CD14-positive monocyte (primary cell): ENCODE results near the gene ZDHHC11B. TPM values are rescaled to one million over a fixed set of nuclear protein-coding genes. Genes with fewer than 3 reads are reported as not detected.
"Not testable (repeated sequence)": the region's sequence is repeated elsewhere in the genome, so short reads cannot be mapped to it uniquely, and the experiment has no call there.

Experiments used
- DNase-seq, 3 donors: peaks; one replicate each; pipeline ENCODE4 v3.0.0-alpha.2; 2011 to 2022
- H2AFZ ChIP-seq: 2 replicates; pipeline ENCODE4 v1.6.0; 2012; ENCODE audit warnings: mild to moderate bottlenecking, low read depth, low read length, inconsistent platforms; ENCODE audit not compliant: insufficient read depth, poor library complexity, severe bottlenecking
- H3K27ac ChIP-seq, 2 donors: 1 replicate in 1 of 2; 2 replicates in 1 of 2; pipeline ENCODE4 v1.5.1; 2012 to 2013; ENCODE audit warnings: low read length in 2 of 2, control low read depth in 1 of 2, inconsistent platforms in 1 of 2, low read depth in 1 of 2, mild to moderate bottlenecking in 1 of 2
- H3K27me3 ChIP-seq, 2 donors: one replicate each; pipeline versions ENCODE4 v1.6.0 to v1.6.1; 2011 to 2013; ENCODE audit warnings: low read length in 2 of 2; ENCODE audit not compliant: control insufficient read depth in 2 of 2, insufficient read depth in 2 of 2
- H3K36me3 ChIP-seq, 2 donors: replicated peaks in 1 of 2; 1 replicate in 1 of 2; 2 replicates in 1 of 2; pipeline versions ENCODE4 v1.5.1 to v1.6.1; 2012 to 2013; ENCODE audit warnings: low read length in 2 of 2, control low read depth in 1 of 2, inconsistent platforms in 1 of 2, mild to moderate bottlenecking in 1 of 2; ENCODE audit not compliant: insufficient read depth in 2 of 2, control insufficient read depth in 1 of 2
- H3K4me1 ChIP-seq, 2 donors: 1 replicate in 1 of 2; 2 replicates in 1 of 2; pipeline versions ENCODE4 v1.5.1 to v1.6.1; 2012 to 2013; ENCODE audit warnings: low read length in 2 of 2, control low read depth in 1 of 2, inconsistent platforms in 1 of 2, mild to moderate bottlenecking in 1 of 2, moderate library complexity in 1 of 2; ENCODE audit not compliant: insufficient read depth in 2 of 2, control insufficient read depth in 1 of 2
- H3K4me2 ChIP-seq: replicated peaks from 2 replicates; pipeline ENCODE3; 2012; ENCODE audit warnings: low read length, moderate library complexity, mild to moderate bottlenecking; ENCODE audit not compliant: poor library complexity, severe bottlenecking; ENCODE audit errors: extremely low read depth
- H3K4me3 ChIP-seq, 3 experiments: fragments of 200-600 bp in 1 of 3; sonication (generic) in 1 of 3; replicated peaks in 1 of 3; 1 replicate in 2 of 3; 2 replicates in 1 of 3; pipeline ENCODE4 v1.5.1; 2011 to 2013; ENCODE audit warnings: low read length in 3 of 3, mild to moderate bottlenecking in 3 of 3, control low read depth in 2 of 3, low read depth in 2 of 3, inconsistent platforms in 1 of 3, moderate library complexity in 1 of 3
- H3K79me2 ChIP-seq: 2 replicates; pipeline ENCODE4 v1.6.0; 2012; ENCODE audit warnings: mild to moderate bottlenecking, control low read depth, inconsistent platforms, low read length, moderate library complexity; ENCODE audit not compliant: insufficient read depth
- H3K9ac ChIP-seq: 2 replicates; pipeline ENCODE4 v1.6.0; 2017; ENCODE audit warnings: low read length, mild to moderate bottlenecking; ENCODE audit not compliant: insufficient read depth, poor library complexity, severe bottlenecking
- H3K9me3 ChIP-seq, 2 donors: replicated peaks in 1 of 2; 1 replicate in 1 of 2; 2 replicates in 1 of 2; pipeline versions ENCODE4 v1.5.1 to v1.6.1; 2012 to 2013; ENCODE audit warnings: low read length in 2 of 2, control low read depth in 1 of 2; ENCODE audit not compliant: control insufficient read depth in 1 of 2, insufficient read depth in 1 of 2
- H4K20me1 ChIP-seq: 2 replicates; pipeline ENCODE4 v1.6.0; 2012; ENCODE audit warnings: mild to moderate bottlenecking, low read length, control low read depth, moderate library complexity; ENCODE audit not compliant: insufficient read depth
- H3K27ac Mint-ChIP-seq, 7 donors: one replicate each; pipeline ENCODE4 v1.8.0; 2020; ENCODE audit warnings: mild to moderate bottlenecking in 7 of 7, mixed read lengths in 7 of 7, moderate library complexity in 6 of 7, inconsistent platforms in 2 of 7
- H3K27me3 Mint-ChIP-seq, 3 donors: one replicate each; pipeline ENCODE4 v1.8.0; 2021 to 2022; ENCODE audit warnings: low read depth in 3 of 3, mild to moderate bottlenecking in 3 of 3, mixed read lengths in 3 of 3, moderate library complexity in 3 of 3, inconsistent platforms in 1 of 3
- H3K36me3 Mint-ChIP-seq, 2 donors: one replicate each; pipeline ENCODE4 v1.8.0; 2020; ENCODE audit warnings: mixed read lengths in 2 of 2, inconsistent platforms in 1 of 2, mild to moderate bottlenecking in 1 of 2
- H3K4me1 Mint-ChIP-seq: one replicate; pipeline ENCODE4 v1.8.0; 2020; ENCODE audit warnings: mild to moderate bottlenecking, mixed read lengths
- H3K4me3 Mint-ChIP-seq, 2 donors: one replicate each; pipeline ENCODE4 v1.8.0; 2020; ENCODE audit warnings: mild to moderate bottlenecking in 2 of 2, mixed read lengths in 2 of 2, moderate library complexity in 1 of 2
- H3K9me3 Mint-ChIP-seq, 7 donors: one replicate each; pipeline ENCODE4 v1.8.0; 2020 to 2022; ENCODE audit warnings: mixed read lengths in 7 of 7, mild to moderate bottlenecking in 6 of 7, moderate library complexity in 6 of 7, inconsistent platforms in 2 of 7
- CTCF ChIP-seq: fragments of 200-600 bp; IDR thresholded peaks from one replicate; pipeline ENCODE4 v1.8.0; 2022; ENCODE audit warnings: antibody characterized with exemption, mild to moderate bottlenecking
- WGBS: methylation state at CpG from one replicate; pipeline ENCODE4 v1.1.5; 2013; ENCODE audit warnings: missing lambda C conversion rate; ENCODE audit not compliant: insufficient coverage; 5-methylcytosine and 5-hydroxymethylcytosine counted together
- intact Hi-C, 2 donors: fragments of 100-400 bp; cut with micrococcal nuclease; formaldehyde crosslinking; loops; one replicate each; pipeline versions ENCODE4 v1.15.0 to v1.15.1; 2023
- polyA plus RNA-seq, 3 donors: library from polyadenylated mRNA; depleted of rRNA in 1 of 3; unstranded in 2 of 3; stranded (reverse) in 1 of 3; fragments of 300-500 nt in 2 of 3; fragments of >200 nt in 1 of 3; fragmentation: Illumina TruSeq in 2 of 3; gene quantifications; 1 replicate in 2 of 3; 2 replicates in 1 of 3; pipeline ENCODE4 v1.2.3, GENCODE V29; 2012 to 2021

Gene ZDHHC11B
- polyA plus RNA-seq, 3 donors, result not detected

GRCh38 chr5:717143-717542 is 67.4 kb downstream of the ZDHHC11B start:
- H3K9ac ChIP-seq, result no peak overlapping the region
- peaks cover 15 to 28% (median 23%) of the 10 kb centered on the region in 3 donors for H3K27me3 Mint-ChIP-seq
- no peak overlapping the region for H3K4me2 ChIP-seq
- no peak overlapping the region for H3K27ac ChIP-seq
- no peaks in the 10 kb centered on the region for H3K4me1 Mint-ChIP-seq
- H3K4me1 ChIP-seq, result no peaks in the 10 kb centered on the region
- WGBS, result 85% methylated on average over 6 of the region's 7 CpGs
- no peak overlapping the region for H3K4me3 Mint-ChIP-seq
- H3K9me3 ChIP-seq, result no peaks in the 10 kb centered on the region
- peaks cover 10 to 26% (median 15%) of the 10 kb centered on the region in 7 donors for H3K9me3 Mint-ChIP-seq
- H4K20me1 ChIP-seq, result no peaks in the 10 kb centered on the region
- no peak for DNase-seq
- no peaks in the 10 kb centered on the region for H3K36me3 ChIP-seq
- H3K27ac Mint-ChIP-seq, result no peak overlapping the region
- no peak overlapping the region for H2AFZ ChIP-seq
- H3K36me3 Mint-ChIP-seq, result no peaks in the 10 kb centered on the region
- H3K79me2 ChIP-seq, result no peaks in the 10 kb centered on the region
- H3K27me3 ChIP-seq, result no peaks in the 10 kb centered on the region
- H3K4me3 ChIP-seq, result no peak overlapping the region
- no peak for TF ChIP-seq CTCF
- intact Hi-C loops, result loop anchor here in 1 of 2 donors (10.0 kb wide), 1 partner anchor 78 kb away; no protein-coding TSS in a partner anchor

GRCh38 chr5:716740-717139 is 67.8 kb downstream of the ZDHHC11B start:
- H3K9me3 Mint-ChIP-seq, result peaks cover 11 to 26% (median 15%) of the 10 kb centered on the region in 7 donors
- H3K4me2 ChIP-seq, H3K36me3 Mint-ChIP-seq, H3K4me1 Mint-ChIP-seq, H3K27ac Mint-ChIP-seq, H3K27ac ChIP-seq, H2AFZ ChIP-seq, H3K4me3 ChIP-seq, H3K79me2 ChIP-seq, H3K27me3 ChIP-seq, H4K20me1 ChIP-seq, H3K36me3 ChIP-seq, H3K9ac ChIP-seq, H3K9me3 ChIP-seq, H3K4me1 ChIP-seq, DNase-seq, H3K4me3 Mint-ChIP-seq: not testable (repeated sequence)
- H3K27me3 Mint-ChIP-seq, result peaks cover 15 to 26% (median 24%) of the 10 kb centered on the region in 3 donors
- intact Hi-C loops, result loop anchor here in 1 of 2 donors (10.0 kb wide), 1 partner anchor 78 kb away; no protein-coding TSS in a partner anchor
- 92% methylated on average over 2 of the region's 4 CpGs for WGBS

GRCh38 chr5:715636-716035 is 68.9 kb downstream of the ZDHHC11B start:
- not testable (repeated sequence) for DNase-seq, H3K79me2 ChIP-seq, H3K4me1 Mint-ChIP-seq, H3K4me1 ChIP-seq, H3K9ac ChIP-seq, H4K20me1 ChIP-seq, H3K36me3 Mint-ChIP-seq, H3K9me3 ChIP-seq, H3K4me3 ChIP-seq, H3K4me2 ChIP-seq, H3K36me3 ChIP-seq, H3K4me3 Mint-ChIP-seq, H3K27ac ChIP-seq, H3K27me3 ChIP-seq, H2AFZ ChIP-seq, H3K27ac Mint-ChIP-seq
- 100% methylated on average over 1 of the region's 4 CpGs for WGBS
- intact Hi-C loops, result loop anchor here in 1 of 2 donors (10.0 kb wide), 1 partner anchor 79 kb away; no protein-coding TSS in a partner anchor
- H3K9me3 Mint-ChIP-seq, result peaks cover 11 to 28% (median 15%) of the 10 kb centered on the region in 7 donors
- peaks cover 14 to 33% (median 26%) of the 10 kb centered on the region in 3 donors for H3K27me3 Mint-ChIP-seq
